ENCODE measurements around the gene ZNF276.

Gene ZNF276

DNA sequence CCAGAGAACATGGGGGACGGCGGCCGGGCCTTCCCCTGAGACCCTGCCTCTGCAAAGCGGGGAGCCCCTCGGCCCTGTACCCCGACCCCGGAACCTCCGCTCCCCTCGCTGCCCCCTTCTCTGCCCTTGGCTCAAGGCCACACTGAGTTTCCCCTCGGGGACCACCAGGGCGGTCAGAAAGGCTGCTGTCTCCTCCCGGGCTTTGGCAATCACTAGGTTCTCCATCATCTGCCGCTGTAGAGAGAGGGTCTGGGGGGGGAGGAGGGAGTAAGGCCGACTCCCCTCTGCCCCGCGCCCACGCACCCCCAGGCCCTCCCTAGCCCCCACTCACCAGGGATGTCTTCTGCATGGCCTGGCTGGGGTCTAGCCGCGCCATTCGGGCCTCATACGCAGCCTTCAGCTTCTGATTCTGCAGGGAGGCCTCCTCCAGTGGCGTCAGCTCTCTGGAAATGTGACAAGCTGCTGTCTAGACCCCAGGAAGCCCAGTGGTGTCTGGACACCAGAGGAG lies 9.0 kb upstream of the ZNF276 start:
- no peak for DNase-seq

- DNase-seq, result no peak
These were observed 4.8 kb upstream of the ZNF276 start for GRCh38 chr16:89716493-89716892.

DNA sequence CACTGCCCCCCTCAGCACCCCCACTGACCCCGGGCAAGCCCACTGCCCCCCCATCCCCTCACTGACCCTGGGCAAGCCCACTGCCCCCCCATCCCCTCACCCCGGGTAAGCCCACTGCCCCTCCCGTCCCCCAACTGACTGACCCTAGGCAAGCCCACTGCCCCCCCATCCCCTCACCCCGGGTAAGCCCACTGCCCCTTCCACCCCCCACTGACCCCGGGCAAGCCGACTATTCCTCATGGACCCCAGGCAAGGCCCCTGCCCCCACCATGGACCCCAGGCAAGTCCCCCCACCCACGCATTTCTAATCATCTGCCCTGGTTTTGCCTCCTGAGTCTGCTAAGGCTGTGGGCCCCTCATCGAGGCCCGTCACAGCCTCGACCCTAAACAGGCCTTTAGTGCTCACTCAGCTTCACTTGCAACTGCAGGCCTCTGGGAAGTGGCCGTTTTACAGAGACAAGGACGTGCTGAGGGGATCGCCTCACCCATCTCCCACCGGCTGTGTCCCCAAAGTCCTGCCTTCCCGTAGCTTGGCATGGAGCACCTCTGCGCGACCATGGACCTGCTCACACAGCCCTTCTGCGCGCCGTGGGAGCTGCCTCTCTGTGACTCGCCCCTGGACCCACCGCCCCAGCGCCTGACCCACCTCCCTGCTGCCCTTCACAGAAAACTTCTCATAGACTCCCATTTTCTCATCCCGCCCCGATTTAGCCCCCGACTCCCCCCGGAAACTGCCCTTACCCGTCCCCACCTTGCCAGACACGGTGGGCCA lies 4.2 kb upstream of the ZNF276 start:
- DNase-seq, result no peak

GRCh38 chr16:89717688-89718505 lies 3.4 kb upstream of the ZNF276 start:
- no peak for DNase-seq

- DNase-seq, result no peak
These were observed 855 bp upstream of the ZNF276 start for GRCh38 chr16:89720551-89720812.

DNA sequence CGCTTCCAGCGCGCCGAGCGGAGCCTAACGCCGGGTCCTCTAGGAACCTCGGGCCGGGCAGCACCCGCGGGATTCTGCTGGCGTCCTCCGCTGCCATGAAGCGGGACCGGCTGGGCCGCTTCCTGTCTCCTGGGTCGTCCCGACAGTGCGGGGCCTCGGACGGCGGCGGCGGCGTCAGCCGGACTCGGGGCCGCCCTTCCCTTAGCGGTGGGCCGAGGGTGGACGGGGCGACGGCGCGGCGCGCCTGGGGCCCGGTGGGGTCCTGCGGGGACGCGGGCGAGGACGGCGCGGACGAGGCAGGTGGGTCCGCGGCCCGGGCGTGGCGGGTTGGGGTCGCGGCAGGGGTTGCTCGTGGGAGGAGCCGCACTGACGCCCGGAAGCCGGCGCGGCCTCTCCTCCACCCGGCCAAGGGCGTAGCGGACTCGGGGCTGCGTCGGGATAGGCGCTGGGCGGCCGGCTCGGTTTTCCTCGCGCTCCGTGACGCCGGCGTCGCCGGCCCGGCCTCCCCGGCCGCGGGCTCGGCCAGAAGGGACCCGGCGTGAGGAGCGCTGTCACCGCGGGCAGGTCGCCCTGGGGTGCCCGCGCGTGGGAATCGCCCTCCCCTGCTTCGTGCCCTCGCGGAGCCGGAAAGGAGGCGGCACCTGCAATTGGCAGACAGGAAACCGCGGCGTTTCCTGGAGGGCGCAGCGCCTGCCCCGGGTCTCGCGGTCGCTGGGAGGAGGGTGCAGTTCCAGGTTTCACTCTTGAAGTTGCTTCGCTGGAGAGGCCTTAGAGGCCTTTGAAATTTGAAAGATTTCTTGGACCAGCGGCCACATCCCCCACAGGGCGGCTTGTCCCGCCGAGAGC lies 432 bp downstream of the ZNF276 start:
- no peak for DNase-seq

DNA sequence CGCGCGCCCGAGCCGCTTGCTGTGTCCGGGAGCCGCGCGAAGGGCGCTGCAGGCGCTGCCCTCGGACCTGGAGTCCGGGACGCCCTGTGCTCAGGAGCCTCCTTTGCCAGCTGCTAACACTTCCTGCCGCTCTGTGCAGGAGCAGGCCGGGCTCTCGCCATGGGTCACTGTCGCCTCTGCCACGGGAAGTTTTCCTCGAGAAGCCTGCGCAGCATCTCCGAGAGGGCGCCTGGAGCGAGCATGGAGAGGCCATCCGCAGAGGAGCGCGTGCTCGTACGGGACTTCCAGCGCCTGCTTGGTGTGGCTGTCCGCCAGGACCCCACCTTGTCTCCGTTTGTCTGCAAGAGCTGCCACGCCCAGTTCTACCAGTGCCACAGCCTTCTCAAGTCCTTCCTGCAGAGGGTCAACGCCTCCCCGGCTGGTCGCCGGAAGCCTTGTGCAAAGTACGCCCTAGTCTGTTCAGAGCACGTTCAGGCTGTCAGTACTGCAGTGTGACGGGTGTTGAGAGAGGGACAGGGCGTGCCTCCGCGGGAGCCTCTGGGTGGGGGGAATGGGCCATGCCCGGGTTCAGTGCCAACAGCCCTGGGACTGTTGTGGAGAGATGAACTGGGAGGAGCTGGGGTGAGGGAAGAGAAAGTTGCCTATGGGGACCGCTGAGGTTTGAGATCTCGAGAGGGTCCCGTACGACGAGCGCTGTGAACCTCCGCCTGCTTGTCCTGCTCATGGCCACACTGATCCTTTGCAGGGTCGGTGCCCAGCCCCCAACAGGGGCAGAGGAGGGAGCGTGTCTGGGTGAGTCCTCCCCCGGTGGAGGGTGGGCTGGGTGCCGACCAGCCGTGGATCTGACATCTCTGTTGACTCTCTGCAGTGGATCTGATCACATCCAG lies 1.3 kb downstream of the ZNF276 start:
- no peak for DNase-seq

DNA sequence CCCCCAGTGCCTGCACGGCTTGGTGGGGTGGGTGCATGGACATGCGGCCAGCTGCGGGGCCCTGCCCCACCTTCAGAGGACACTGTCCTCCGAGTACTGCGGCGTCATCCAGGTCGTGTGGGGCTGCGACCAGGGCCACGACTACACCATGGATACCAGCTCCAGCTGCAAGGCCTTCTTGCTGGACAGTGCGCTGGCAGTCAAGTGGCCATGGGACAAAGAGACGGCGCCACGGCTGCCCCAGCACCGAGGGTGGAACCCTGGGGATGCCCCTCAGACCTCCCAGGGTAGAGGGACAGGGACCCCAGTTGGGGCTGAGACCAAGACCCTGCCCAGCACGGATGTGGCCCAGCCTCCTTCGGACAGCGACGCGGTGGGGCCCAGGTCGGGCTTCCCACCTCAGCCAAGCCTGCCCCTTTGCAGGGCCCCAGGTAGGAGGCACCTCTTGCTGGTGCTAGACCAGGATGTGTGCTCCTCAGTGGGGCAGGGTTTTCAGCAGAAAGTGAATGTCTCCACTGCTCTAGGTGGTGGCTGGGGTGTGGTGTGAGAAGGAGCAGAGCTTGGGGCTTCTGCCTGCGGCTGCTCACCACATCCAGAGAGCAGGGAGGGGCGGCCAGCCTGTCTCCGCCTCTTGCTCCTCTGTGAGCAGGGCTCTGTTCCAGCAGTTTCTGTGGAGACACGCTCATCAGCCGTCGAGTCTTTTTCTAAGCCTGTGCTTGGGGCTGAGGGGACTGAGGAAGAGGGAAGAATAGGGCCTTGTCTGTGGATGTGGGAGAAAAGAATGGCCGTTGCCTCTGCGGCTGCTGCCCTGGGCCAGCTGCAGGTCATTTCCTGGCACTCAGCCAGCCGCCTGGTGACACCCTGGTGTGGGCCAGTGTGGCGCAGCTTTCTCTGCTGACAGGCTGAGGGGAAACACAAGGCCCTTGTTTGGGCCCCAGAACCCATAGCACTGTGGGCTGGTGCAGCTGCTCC lies 2.2 kb downstream of the ZNF276 start:
- DNase-seq, result no peak

DNA sequence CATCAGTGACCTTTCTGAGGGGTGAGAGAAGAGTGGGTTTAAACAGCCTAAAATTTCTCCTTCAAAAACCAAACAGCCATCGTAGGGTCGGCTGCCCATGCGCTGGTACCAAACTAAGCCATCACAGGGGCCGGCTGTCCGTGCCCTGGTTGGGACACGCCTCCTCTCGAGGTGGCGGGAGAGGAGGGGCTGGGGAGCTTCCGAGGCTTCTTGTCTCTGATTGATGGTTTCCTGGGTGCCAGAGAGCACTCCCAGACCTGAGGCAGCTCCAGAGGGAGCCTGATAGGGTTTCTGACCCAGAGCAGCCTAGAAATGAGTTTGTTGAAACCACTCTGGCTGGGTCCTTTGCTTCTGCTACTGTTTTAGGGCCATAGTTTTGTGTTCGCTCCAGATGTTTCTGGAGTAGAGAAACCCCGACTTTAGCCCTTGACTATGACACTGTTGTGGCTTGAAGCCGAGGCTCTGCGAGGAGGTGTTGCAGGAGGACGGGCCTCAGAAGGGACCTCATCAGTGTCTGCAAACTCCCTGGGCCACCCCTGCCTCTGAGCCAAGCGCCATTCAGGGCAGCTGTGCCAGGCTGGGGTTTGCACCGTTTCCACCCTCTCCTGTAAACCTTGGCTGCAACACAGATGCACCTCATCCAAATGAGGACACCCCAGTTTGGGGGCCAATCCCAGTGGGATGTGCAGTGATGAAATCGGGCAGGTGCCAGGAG lies 6.2 kb downstream of the ZNF276 start:
- no peak for DNase-seq

DNA sequence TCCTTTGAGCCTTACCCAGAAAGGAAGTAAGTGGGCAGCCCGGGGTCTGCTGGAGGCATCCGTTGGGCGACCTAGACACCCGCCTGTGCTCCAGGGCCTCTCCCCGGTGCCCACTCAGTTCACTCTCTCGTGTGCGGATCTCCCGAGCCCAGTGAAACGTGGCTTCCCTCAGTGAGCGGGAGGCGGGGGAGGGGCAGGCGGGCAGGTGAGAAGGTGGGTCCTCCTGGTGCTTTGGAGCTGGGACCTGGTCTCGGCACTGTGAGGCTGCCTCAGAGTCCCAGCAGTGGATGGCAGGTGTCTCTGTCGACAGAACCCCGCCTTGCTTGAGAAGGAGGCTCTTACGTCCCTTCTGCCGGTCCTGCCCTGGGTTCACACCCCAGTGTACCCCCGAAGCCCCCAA lies 8.0 kb downstream of the ZNF276 start:
- no peak for DNase-seq

GRCh38 chr16:89729863-89730593 lies 8.7 kb downstream of the ZNF276 start:
- DNase-seq, result no peak

DNA sequence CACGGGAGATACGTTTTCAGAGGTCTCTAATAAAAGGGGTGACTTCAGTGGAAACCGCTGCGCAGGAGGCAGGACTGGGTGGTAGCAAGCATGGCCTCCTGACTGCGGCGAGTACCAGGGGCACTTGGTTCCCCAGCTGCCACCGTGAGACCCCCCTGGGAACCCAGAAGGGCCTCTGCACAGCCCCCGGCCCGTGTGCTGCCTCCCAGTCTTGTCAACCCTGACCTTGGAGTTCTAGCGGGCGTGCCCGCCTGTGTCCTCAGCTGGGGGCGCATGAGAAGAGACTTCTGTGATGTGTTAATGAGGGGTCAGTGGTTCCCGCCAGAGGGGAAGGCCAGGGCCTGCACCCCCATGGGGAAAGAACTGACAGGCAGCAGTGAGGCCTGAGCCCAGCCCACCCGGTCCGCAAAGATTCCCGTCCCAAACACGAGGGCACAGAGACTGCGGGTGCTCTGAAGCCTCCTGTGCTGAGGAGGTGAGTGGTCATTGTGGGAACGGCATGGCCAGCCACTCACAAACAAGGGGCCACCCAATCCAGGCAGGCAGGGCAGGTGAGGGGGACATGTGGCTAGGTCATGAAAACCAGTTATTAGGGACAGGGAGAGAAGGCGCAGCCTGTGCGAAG lies 9.4 kb downstream of the ZNF276 start:
- DNase-seq, result no peak

- no peak for DNase-seq
These were observed 11.0 kb downstream of the ZNF276 start for GRCh38 chr16:89732142-89732917.

DNA sequence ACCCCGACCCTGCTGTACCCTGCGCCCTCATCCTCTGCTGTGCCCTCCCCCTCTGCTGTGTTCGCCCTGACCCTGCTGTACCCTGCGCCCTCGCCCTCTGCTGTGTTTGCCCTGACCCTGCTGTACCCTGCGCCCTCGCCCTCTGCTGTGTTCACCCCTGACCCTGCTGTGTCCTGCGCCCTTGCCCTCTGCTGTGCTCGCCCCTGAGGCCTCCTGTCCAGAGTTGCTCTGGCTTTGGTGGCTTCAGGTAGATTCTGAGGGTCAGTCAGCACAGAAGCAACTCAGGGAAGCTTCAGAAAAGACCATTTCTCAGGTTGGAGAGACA lies 11.5 kb downstream of the ZNF276 start:
- no peak for DNase-seq

- DNase-seq, result no peak
These were observed 12.0 kb downstream of the ZNF276 start for GRCh38 chr16:89733322-89733721.

DNA sequence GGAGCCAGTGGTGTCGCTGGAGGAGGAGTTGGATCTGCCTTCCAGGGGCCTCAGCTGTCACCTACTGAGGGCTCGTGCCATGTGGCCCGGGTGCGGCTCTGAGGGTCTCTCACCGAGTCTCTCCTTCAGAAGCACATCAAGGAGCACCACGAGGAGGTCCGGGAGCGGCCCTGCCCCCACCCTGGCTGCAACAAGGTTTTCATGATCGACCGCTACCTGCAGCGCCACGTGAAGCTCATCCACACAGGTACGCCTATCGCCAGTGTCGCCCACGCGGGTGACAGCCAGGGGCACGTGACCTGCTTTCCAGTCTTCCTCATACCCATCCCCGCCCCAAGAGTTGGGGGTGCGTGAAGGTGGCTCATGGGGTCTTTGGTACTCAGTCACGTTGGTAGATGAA lies 12.5 kb downstream of the ZNF276 start:
- no peak for DNase-seq

GRCh38 chr16:89736554-89736953 lies 15.2 kb downstream of the ZNF276 start:
- no peak for DNase-seq

DNA sequence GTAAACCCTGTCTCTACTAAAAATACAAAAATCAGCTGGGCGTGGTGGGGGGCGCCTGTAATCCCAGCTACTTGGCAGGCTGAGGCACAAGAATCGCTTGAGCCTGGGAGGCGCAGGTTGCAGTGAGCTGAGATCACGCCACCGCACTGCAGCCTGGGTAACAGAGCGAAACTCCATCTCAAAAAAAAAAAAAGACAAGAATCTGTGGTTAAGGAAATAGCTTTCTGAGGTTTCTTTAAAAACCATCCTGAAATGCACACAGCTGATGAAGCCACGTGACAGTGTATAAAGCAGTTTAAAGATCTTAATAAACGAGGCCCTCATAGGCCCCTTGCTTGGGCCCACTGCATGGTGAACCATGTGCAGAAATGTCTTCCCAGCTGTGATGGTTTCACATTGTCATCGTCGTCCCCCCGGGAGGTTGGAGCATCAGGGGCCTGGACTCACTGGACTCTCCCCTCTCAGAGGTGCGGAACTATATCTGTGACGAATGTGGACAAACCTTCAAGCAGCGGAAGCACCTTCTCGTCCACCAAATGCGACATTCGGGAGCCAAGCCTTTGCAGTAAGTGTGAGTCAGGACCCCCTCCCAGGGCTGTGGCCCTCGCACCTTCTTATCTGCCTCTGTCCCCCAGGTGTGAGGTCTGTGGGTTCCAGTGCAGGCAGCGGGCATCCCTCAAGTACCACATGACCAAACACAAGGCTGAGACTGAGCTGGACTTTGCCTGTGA lies 16.2 kb downstream of the ZNF276 start:
- DNase-seq, result no peak
